Breast epithelium (tissue), 4 donors: ENCODE results near the gene GPC6. TPM values are rescaled to one million over a fixed set of nuclear protein-coding genes. Genes with fewer than 3 reads are reported as not detected.

Experiments used
- DNase-seq, 2 donors: peaks; one replicate each; pipeline ENCODE4 v3.0.0-alpha.2; 2019; ENCODE audit warnings: low spot score in 2 of 2
- H3K27ac ChIP-seq, 2 donors: fragments of 200-600 bp; sonication (generic) in 1 of 2; one replicate each; pipeline ENCODE4 v1.5.1; 2016 to 2019; ENCODE audit warnings: mild to moderate bottlenecking in 1 of 2
- H3K27me3 ChIP-seq, 2 donors: fragments of 200-600 bp; sonication (generic) in 1 of 2; one replicate each; pipeline versions ENCODE4 v1.5.1 to v1.6.0; 2017 to 2019; ENCODE audit warnings: control low read depth in 1 of 2, mild to moderate bottlenecking in 1 of 2
- H3K36me3 ChIP-seq: fragments of 200-600 bp; one replicate; pipeline ENCODE4 v1.5.1; 2019
- H3K4me1 ChIP-seq, 2 donors: fragments of 200-600 bp; sonication (generic); one replicate each; pipeline ENCODE4 v1.5.1; 2016 to 2019; ENCODE audit warnings: control low read depth in 1 of 2
- H3K4me3 ChIP-seq, 3 donors: fragments of 200-600 bp; sonication (generic); 1 replicate in 2 of 3; 2 replicates in 1 of 3; pipeline ENCODE4 v1.5.1; 2016 to 2019; ENCODE audit warnings: mild to moderate bottlenecking in 3 of 3, moderate library complexity in 2 of 3
- H3K9me3 ChIP-seq, 2 donors: fragments of 200-600 bp; sonication (generic) in 1 of 2; one replicate each; pipeline ENCODE4 v1.5.1; 2016 to 2019; ENCODE audit warnings: control low read depth in 1 of 2
- CTCF ChIP-seq, 3 donors: fragments of 450-650 bp; IDR thresholded peaks; one replicate each; pipeline ENCODE4 v1.5.1; 2016 to 2017; ENCODE audit warnings: antibody characterized with exemption in 3 of 3, mild to moderate bottlenecking in 3 of 3, moderate library complexity in 3 of 3
- POLR2A ChIP-seq: fragments of 450-650 bp; IDR thresholded peaks from one replicate; pipeline ENCODE4 v1.6.1; 2016; ENCODE audit warnings: antibody characterized with exemption, mild to moderate bottlenecking, moderate library complexity
- POLR2AphosphoS5 ChIP-seq, 3 donors: sonication (generic); formaldehyde crosslinking; IDR thresholded peaks; one replicate each; pipeline ENCODE4 v1.6.1; 2017; ENCODE audit warnings: antibody characterized with exemption in 3 of 3
- intact Hi-C: fragments of 100-400 bp; cut with DNase I; formaldehyde crosslinking; loops from one replicate; pipeline ENCODE4 v1.15.1; 2023; ENCODE audit warnings: low total_unique reads
- total RNA-seq, 3 donors: library from RNA; depleted of rRNA; stranded (reverse); fragments of >200 nt; gene quantifications; one replicate each; pipeline ENCODE4 v1.1.0, GENCODE V29; 2016

Gene GPC6
- total RNA-seq, 3 donors from 2014 or later, result 3.5 to 44.0 (median 4.9) TPM

- Histone ChIP-seq H3K9me3 (no peaks in the 10 kb centered on the region), H3K4me3 (no peak overlapping the region), H3K27ac (no peak overlapping the region), H3K27me3 (no peaks in the 10 kb centered on the region), H3K4me1 (no peaks in the 10 kb centered on the region), H3K36me3 (no peaks in the 10 kb centered on the region)
- TF ChIP-seq POLR2AphosphoS5 (IDR thresholded peaks at IDR 0.05) (no peak), POLR2A (no peak), CTCF (IDR thresholded peaks at IDR 0.05) (no peak)
- no peak for DNase-seq
- intact Hi-C loops, result no loop called here
Measured at GRCh38 chr13:93416736-93417355, 190.2 kb downstream of the GPC6 start.

- TF ChIP-seq POLR2AphosphoS5 (IDR thresholded peaks at IDR 0.05), result no peak
- no peak for TF ChIP-seq CTCF (IDR thresholded peaks at IDR 0.05)
- no peak for TF ChIP-seq POLR2A
- Histone ChIP-seq H3K9me3 (no peaks in the 10 kb centered on the region), H3K4me1 (no peaks in the 10 kb centered on the region), H3K27me3 (no peaks in the 10 kb centered on the region), H3K27ac (no peak overlapping the region), H3K4me3 (no peak overlapping the region), H3K36me3 (no peaks in the 10 kb centered on the region)
- intact Hi-C loops, result no loop called here
- DNase-seq, result no peak
Measured at GRCh38 chr13:93418398-93418797, 191.8 kb downstream of the GPC6 start.

- no peaks in the 10 kb centered on the region for H3K4me1 ChIP-seq
- H3K27ac ChIP-seq, result no peak overlapping the region
- no peaks in the 10 kb centered on the region for H3K27me3 ChIP-seq
- H3K4me3 ChIP-seq, result no peak overlapping the region
- no peaks in the 10 kb centered on the region for H3K9me3 ChIP-seq
- H3K36me3 ChIP-seq, result no peaks in the 10 kb centered on the region
- no peak for DNase-seq
- TF ChIP-seq POLR2AphosphoS5 (IDR thresholded peaks at IDR 0.05) (no peak), POLR2A (no peak)
- intact Hi-C loops, result no loop called here
Measured at GRCh38 chr13:93420206-93420605, 193.6 kb downstream of the GPC6 start.

- Histone ChIP-seq H3K4me3 (no peak overlapping the region), H3K9me3 (no peaks in the 10 kb centered on the region), H3K27me3 (no peaks in the 10 kb centered on the region), H3K36me3 (no peaks in the 10 kb centered on the region), H3K27ac (no peak overlapping the region), H3K4me1 (no peaks in the 10 kb centered on the region)
- intact Hi-C loops, result no loop called here
- no peak for DNase-seq
- TF ChIP-seq POLR2AphosphoS5 (IDR thresholded peaks at IDR 0.05) (no peak), CTCF (IDR thresholded peaks at IDR 0.05) (no peak), POLR2A (no peak)
Measured at GRCh38 chr13:93420887-93421286, 194.3 kb downstream of the GPC6 start.

GRCh38 chr13:93422980-93423543 is 196.5 kb downstream of the GPC6 start:
- DNase-seq, result no peak
- no peak overlapping the region for H3K4me3 ChIP-seq
- no peaks in the 10 kb centered on the region for H3K9me3 ChIP-seq
- H3K4me1 ChIP-seq, result no peaks in the 10 kb centered on the region
- H3K36me3 ChIP-seq, result no peaks in the 10 kb centered on the region
- H3K27ac ChIP-seq, result no peak overlapping the region
- TF ChIP-seq CTCF (IDR thresholded peaks at IDR 0.05), result no peak
- TF ChIP-seq POLR2AphosphoS5 (IDR thresholded peaks at IDR 0.05), result no peak
- no peak for TF ChIP-seq POLR2A
- H3K27me3 ChIP-seq, result no peaks in the 10 kb centered on the region
- intact Hi-C loops, result no loop called here
